Neural crest cell (in vitro differentiated cells): ENCODE measurements around the gene SMYD5. TPM values are rescaled to one million over a fixed set of nuclear protein-coding genes. Genes with fewer than 3 reads are reported as not detected.

Experiments
- DNase-seq: peaks from one replicate; pipeline ENCODE4 v3.0.0; 2021; ENCODE audit warnings: low read depth, mixed read lengths, low spot score
- H3K27ac Mint-ChIP-seq: one replicate; pipeline ENCODE4 v1.8.0; 2021; ENCODE audit warnings: mild to moderate bottlenecking, mixed read lengths; ENCODE audit not compliant: unreplicated experiment
- H3K27me3 Mint-ChIP-seq: 2 replicates; pipeline ENCODE4 v1.8.0; 2021; ENCODE audit warnings: low read depth, mild to moderate bottlenecking, mixed read lengths
- H3K36me3 Mint-ChIP-seq: 2 replicates; pipeline ENCODE4 v1.8.0; 2021; ENCODE audit warnings: low read depth, mild to moderate bottlenecking, mixed read lengths
- H3K4me1 Mint-ChIP-seq: 2 replicates; pipeline ENCODE4 v1.8.0; 2021; ENCODE audit warnings: mixed read lengths
- H3K4me3 Mint-ChIP-seq: one replicate; pipeline ENCODE4 v1.8.0; 2021; ENCODE audit warnings: mild to moderate bottlenecking, mixed read lengths
- H3K9me3 Mint-ChIP-seq: 2 replicates; pipeline ENCODE4 v1.8.0; 2021; ENCODE audit warnings: mixed read lengths
- CTCF ChIP-seq: fragments of 200-600 bp; sonication (generic); conservative IDR thresholded peaks from 2 replicates; pipeline ENCODE4 v1.5.0; 2021; ENCODE audit warnings: antibody characterized with exemption, mild to moderate bottlenecking
- total RNA-seq: library from RNA; stranded (reverse); gene quantifications from 2 replicates; pipeline ENCODE4 v1.2.1, GENCODE V29; 2021

Gene SMYD5
- total RNA-seq, 1 donor from 2014 or later = 33.7 TPM

GRCh38 chr2:73203055-73203681 is 10.9 kb upstream of the SMYD5 start:
- Mint-ChIP-seq H3K4me1 (peaks cover 7% of the 10 kb centered on the region), H3K9me3 (no peaks in the 10 kb centered on the region), H3K36me3 (no peaks in the 10 kb centered on the region), H3K4me3 (no peak overlapping the region), H3K27me3 (peaks cover 97% of the 10 kb centered on the region), H3K27ac (no peak overlapping the region)
- no peak for DNase-seq
- TF ChIP-seq CTCF = no peak

GRCh38 chr2:73205611-73206010 is 8.4 kb upstream of the SMYD5 start:
- Mint-ChIP-seq H3K4me1 (peaks cover 7% of the 10 kb centered on the region), H3K9me3 (no peaks in the 10 kb centered on the region)

GRCh38 chr2:73208258-73208657 is 5.8 kb upstream of the SMYD5 start:
- no peak for DNase-seq
- no peak for TF ChIP-seq CTCF
- Mint-ChIP-seq H3K9me3 (no peaks in the 10 kb centered on the region), H3K4me1 (peaks cover 4% of the 10 kb centered on the region), H3K27me3 (peaks cover 69% of the 10 kb centered on the region), H3K27ac (no peak overlapping the region), H3K36me3 (no peaks in the 10 kb centered on the region), H3K4me3 (no peak overlapping the region)

More at GRCh38 chr2:73205611-73206010, 8.4 kb upstream of the SMYD5 start:
- no peak for DNase-seq
- Mint-ChIP-seq H3K27me3 (peaks cover 94% of the 10 kb centered on the region), H3K27ac (no peak overlapping the region), H3K4me3 (no peak overlapping the region), H3K36me3 (no peaks in the 10 kb centered on the region)
- no peak for TF ChIP-seq CTCF

GRCh38 chr2:73210019-73210418 is 4.0 kb upstream of the SMYD5 start:
- Mint-ChIP-seq H3K27ac (no peak overlapping the region), H3K9me3 (no peaks in the 10 kb centered on the region), H3K4me3 (no peak overlapping the region), H3K4me1 (peaks cover 21% of the 10 kb centered on the region), H3K36me3 (no peaks in the 10 kb centered on the region), H3K27me3 (peaks cover 51% of the 10 kb centered on the region)
- no peak for TF ChIP-seq CTCF
- no peak for DNase-seq

- H3K4me3 Mint-ChIP-seq = no peak overlapping the region
Measured at GRCh38 chr2:73210696-73211095, 3.3 kb upstream of the SMYD5 start.

More at GRCh38 chr2:73210696-73211095, 3.3 kb upstream of the SMYD5 start:
- H3K4me1 Mint-ChIP-seq = peaks cover 28% of the 10 kb centered on the region
- H3K27me3 Mint-ChIP-seq = peaks cover 44% of the 10 kb centered on the region
- H3K36me3 Mint-ChIP-seq = no peaks in the 10 kb centered on the region
- DNase-seq = no peak
- no peak for TF ChIP-seq CTCF
- H3K9me3 Mint-ChIP-seq = no peaks in the 10 kb centered on the region
- H3K27ac Mint-ChIP-seq = no peak overlapping the region
